OCI-LY3 (cell line): Measurements from ENCODE around the gene UBXN1.

Experiments used
- CTCF ChIP-seq: fragments of 200-600, 300-600 bp; sonication (generic); IDR thresholded peaks from 2 replicates; pipeline ENCODE4 v1.5.1; 2014; ENCODE audit warnings: antibody characterized with exemption, low read length, low read depth
- EZH2phosphoT487 ChIP-seq: fragments of 200-600 bp; shearing (Covaris generic); IDR thresholded peaks from 2 replicates; pipeline ENCODE4 v1.6.1; 2018; ENCODE audit warnings: antibody characterized with exemption, mixed run types, low read depth

- TF ChIP-seq CTCF: no peak
- no peak for TF ChIP-seq EZH2phosphoT487
These were observed 46.8 kb upstream of the UBXN1 start for GRCh38 chr11:62725646-62726045.
